ENCODE measurements around the gene SLAMF1.

SLAMF1 gene

DNA sequence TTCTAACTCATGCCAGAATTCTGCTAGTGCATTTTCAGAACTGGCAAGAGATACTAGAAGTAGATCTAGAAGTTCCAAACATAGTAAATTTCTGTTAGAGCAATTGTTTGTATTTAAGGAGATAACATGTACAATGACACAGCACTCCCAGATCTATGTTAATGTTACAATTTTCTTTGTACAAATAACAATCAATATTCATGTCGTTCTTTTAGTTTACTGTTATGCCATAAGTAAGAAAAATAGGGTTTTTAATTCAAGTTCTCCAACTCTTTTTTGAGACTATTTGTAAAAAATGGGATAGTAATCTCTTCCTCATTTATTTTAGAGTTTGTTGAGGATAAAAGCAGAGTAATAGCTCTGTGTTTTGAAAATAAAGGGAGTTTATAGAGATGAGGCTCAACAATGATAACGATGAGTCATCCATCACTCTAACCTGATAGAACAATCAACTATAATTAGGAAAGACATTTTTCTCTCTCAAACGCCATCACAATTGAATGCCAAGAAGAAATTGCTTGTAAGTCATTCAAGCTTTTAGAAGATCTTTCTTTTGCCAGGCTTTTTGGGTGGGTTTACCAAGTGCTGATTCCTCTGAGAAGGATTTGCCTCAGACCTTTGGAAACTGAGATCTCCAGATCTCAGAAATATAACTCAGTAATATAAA lies 68.2 kb downstream of the SLAMF1 start:
- no peak for TF ChIP-seq CTCF (IDR thresholded peaks at IDR 0.05; ENCODE audit: borderline replicate concordance, control extremely low read depth, extremely low read depth, insufficient read depth, missing control alignments)
- no peak for DNase-seq (ENCODE audit: low spot score)
- in situ Hi-C loops (cut with MboI; ENCODE audit: low sequenced_read_pairs, unreplicated experiment), result no loop called here

DNA sequence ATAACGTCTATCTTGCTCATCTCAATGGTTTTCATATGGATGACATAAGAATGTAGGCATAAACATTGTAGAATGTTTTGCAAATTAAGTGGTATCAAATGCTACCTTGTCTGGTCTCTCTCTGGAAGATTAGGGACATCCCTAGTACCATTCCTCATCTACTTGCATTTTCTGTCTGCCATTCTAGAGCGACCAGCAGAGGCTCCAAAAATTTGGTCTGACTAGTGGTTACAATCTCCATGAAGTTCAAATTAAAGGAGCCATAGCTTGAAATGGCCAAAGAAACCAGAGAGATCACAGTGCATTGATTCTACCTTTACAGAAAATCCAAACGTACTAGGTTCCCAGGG lies 68.7 kb downstream of the SLAMF1 start:
- in situ Hi-C loops (cut with MboI; ENCODE audit: low sequenced_read_pairs, unreplicated experiment), result no loop called here
- DNase-seq (ENCODE audit: low spot score), result no peak
- TF ChIP-seq CTCF (IDR thresholded peaks at IDR 0.05; ENCODE audit: borderline replicate concordance, control extremely low read depth, extremely low read depth, insufficient read depth, missing control alignments), result no peak

DNA sequence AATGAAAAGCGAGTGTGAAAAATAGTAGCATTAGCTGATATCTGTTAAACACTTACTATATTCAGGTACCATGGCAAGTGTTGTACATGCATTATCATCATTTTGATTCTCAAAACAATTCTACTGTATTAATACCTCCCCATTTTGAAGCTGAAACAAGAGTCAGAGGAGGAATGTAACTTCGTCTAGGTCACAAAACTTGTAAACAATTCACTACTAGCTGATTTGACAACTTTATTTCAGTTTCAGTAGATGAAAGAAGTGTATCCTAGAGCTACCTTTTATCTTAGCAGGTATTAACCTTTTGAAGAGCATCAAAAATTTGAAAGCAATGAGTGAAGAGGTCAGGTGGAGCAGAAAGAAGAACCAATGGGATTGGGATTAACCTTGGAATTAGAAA lies 69.2 kb downstream of the SLAMF1 start:
- no peak for DNase-seq (ENCODE audit: low spot score)
- in situ Hi-C loops (cut with MboI; ENCODE audit: low sequenced_read_pairs, unreplicated experiment), result no loop called here
- no peak for TF ChIP-seq CTCF (IDR thresholded peaks at IDR 0.05; ENCODE audit: borderline replicate concordance, control extremely low read depth, extremely low read depth, insufficient read depth, missing control alignments)

GRCh38 chr1:160576884-160577283 lies 70.0 kb downstream of the SLAMF1 start:
- in situ Hi-C loops (cut with MboI; ENCODE audit: low sequenced_read_pairs, unreplicated experiment), result no loop called here

GRCh38 chr1:160576390-160576789 lies 70.5 kb downstream of the SLAMF1 start:
- in situ Hi-C loops (cut with MboI; ENCODE audit: low sequenced_read_pairs, unreplicated experiment), result no loop called here
- TF ChIP-seq CTCF (IDR thresholded peaks at IDR 0.05; ENCODE audit: borderline replicate concordance, control extremely low read depth, extremely low read depth, insufficient read depth, missing control alignments), result no peak
- DNase-seq (ENCODE audit: low spot score), result no peak

More at GRCh38 chr1:160576884-160577283, 70.0 kb downstream of the SLAMF1 start:
- DNase-seq (ENCODE audit: low spot score), result no peak
- TF ChIP-seq CTCF (IDR thresholded peaks at IDR 0.05; ENCODE audit: borderline replicate concordance, control extremely low read depth, extremely low read depth, insufficient read depth, missing control alignments), result no peak

DNA sequence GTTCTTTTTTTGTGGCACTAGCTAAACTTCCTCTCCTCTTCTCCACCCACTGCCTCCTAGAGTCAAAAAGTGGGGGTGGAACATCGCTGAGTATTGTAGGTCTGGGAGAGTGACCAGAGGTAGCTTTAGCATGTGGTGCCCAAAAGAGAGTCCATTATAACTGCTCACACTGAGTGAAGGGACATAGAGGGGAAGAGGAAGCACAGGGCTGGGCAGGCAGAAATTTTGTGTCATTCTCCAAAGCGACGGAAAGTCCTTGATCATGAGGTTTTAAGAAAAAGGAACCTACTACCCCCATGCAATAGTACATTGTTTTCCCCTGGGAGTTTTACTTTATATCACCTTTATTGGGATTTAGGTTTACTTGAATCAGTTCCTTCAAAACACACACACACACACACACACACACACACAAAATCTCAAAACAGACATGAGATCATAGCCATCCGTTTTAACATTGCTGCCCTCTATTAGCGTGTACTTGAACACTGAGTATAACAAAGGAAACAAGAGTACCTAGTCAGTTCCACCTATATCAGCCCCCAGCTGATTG lies 71.7 kb downstream of the SLAMF1 start:
- in situ Hi-C loops (cut with MboI; ENCODE audit: low sequenced_read_pairs, unreplicated experiment), result no loop called here

More for the DNA sequence above, 71.7 kb downstream of the SLAMF1 start:
- no peak for TF ChIP-seq CTCF (IDR thresholded peaks at IDR 0.05; ENCODE audit: borderline replicate concordance, control extremely low read depth, extremely low read depth, insufficient read depth, missing control alignments)
- no peak for DNase-seq (ENCODE audit: low spot score)
